GM20431 (cell line): ENCODE results near the gene UGT2A3.
"Not testable (repeated sequence)": the region's sequence is repeated elsewhere in the genome, so short reads cannot be mapped to it uniquely, and the experiment has no call there.

Experiments
- in situ Hi-C: fragments of 300-500 bp; cut with MseI, MboI; formaldehyde crosslinking; loops from one replicate; pipeline ENCODE4 v1.15.0; 2020; ENCODE audit warnings: low sequenced_read_pairs; ENCODE audit not compliant: unreplicated experiment

The UGT2A3 gene

GRCh38 chr4:68951078-68951805 is at the start of gene UGT2A3:
Gene UGT2A3, minus strand, starts transcription at chr4:68951804. Its CDS starts 44 bp downstream, at chr4:68951760.
- in situ Hi-C loops = no loop called here

GRCh38 chr4:68997040-68997439 is 45.4 kb upstream of the UGT2A3 start:
- in situ Hi-C loops = no loop called here

GRCh38 chr4:68995292-68995691 is 43.7 kb upstream of the UGT2A3 start:
- in situ Hi-C loops = no loop called here

GRCh38 chr4:68987007-68987406 is 35.4 kb upstream of the UGT2A3 start:
- in situ Hi-C loops = no loop called here

- in situ Hi-C loops = no loop called here
These were observed 33.8 kb upstream of the UGT2A3 start for GRCh38 chr4:68985442-68985841.

- in situ Hi-C loops = no loop called here
These were observed 33.3 kb upstream of the UGT2A3 start for GRCh38 chr4:68984947-68985346.

GRCh38 chr4:68963374-68963773 is 11.8 kb upstream of the UGT2A3 start:
- in situ Hi-C loops = no loop called here

- in situ Hi-C loops = no loop called here
These were observed 11.3 kb upstream of the UGT2A3 start for GRCh38 chr4:68962868-68963267.

GRCh38 chr4:68960294-68961163 is 8.9 kb upstream of the UGT2A3 start:
- in situ Hi-C loops = no loop called here

GRCh38 chr4:68959085-68959484 is 7.5 kb upstream of the UGT2A3 start:
- in situ Hi-C loops = not testable (repeated sequence)

GRCh38 chr4:68954126-68954525 is 2.5 kb upstream of the UGT2A3 start:
- in situ Hi-C loops = no loop called here

GRCh38 chr4:68953056-68953596 is 1.5 kb upstream of the UGT2A3 start:
- in situ Hi-C loops = no loop called here

- in situ Hi-C loops = no loop called here
These were observed 392 bp upstream of the UGT2A3 start for GRCh38 chr4:68951806-68952585.

GRCh38 chr4:68950033-68950432 is 1.6 kb downstream of the UGT2A3 start:
- in situ Hi-C loops = no loop called here

- in situ Hi-C loops = no loop called here
These were observed 2.6 kb downstream of the UGT2A3 start for GRCh38 chr4:68948985-68949384.

- in situ Hi-C loops = no loop called here
These were observed 3.4 kb downstream of the UGT2A3 start for GRCh38 chr4:68948044-68948743.

- in situ Hi-C loops = no loop called here
These were observed 22.4 kb downstream of the UGT2A3 start for GRCh38 chr4:68929076-68929737.

GRCh38 chr4:68927165-68927564 is 24.4 kb downstream of the UGT2A3 start:
- in situ Hi-C loops = no loop called here

- in situ Hi-C loops = not testable (repeated sequence)
These were observed 29.4 kb downstream of the UGT2A3 start for GRCh38 chr4:68922202-68922601.
